Measurements from ENCODE around the gene FGD4. TPM values are rescaled to one million over a fixed set of nuclear protein-coding genes. Genes with fewer than 3 reads are reported as not detected.

FGD4 gene
- total RNA-seq, 4 donors from 2014 or later, result 22.1 to 56.7 (median 38.0) TPM

DNA sequence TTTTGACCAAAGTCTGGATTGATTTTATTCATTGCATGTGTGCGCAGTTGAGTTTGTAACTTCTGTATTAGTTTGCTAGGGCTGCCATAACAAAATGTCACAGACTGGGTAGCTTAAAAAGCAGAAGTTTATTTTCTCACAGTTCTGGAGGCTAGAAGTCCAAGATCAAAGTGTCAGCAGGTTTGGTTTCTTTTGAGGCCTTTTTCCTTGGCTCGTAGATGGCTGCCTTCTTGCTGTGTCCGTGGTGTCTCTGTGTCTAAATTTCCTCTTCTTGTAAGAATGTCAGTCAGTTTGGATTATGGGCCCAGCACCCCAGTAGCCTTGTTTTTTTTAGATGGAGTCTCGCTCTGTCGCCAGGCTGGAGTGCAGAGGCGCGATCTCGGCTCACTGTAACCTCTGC, 291.6 kb downstream of the FGD4 start:
- H3K4me3 ChIP-seq, result no peak overlapping the region
- no peak for ATAC-seq
- H3K4me1 ChIP-seq, result peaks cover 0 to 21% (median 3%) of the 10 kb centered on the region in 3 donors
- no peak for TF ChIP-seq POLR2A (IDR thresholded peaks at IDR 0.05)
- no peak overlapping the region for H3K27ac ChIP-seq
- H3K27me3 ChIP-seq, result no peaks in the 10 kb centered on the region
- H3K36me3 ChIP-seq, result no peaks in the 10 kb centered on the region
- no peaks in the 10 kb centered on the region for H3K9me3 ChIP-seq
- WGBS, 2 donors (ENCODE audit: low coverage in 1 of 2), result 93 to 100% methylated on average over 3 to 8 of the region's 8 CpGs

DNA sequence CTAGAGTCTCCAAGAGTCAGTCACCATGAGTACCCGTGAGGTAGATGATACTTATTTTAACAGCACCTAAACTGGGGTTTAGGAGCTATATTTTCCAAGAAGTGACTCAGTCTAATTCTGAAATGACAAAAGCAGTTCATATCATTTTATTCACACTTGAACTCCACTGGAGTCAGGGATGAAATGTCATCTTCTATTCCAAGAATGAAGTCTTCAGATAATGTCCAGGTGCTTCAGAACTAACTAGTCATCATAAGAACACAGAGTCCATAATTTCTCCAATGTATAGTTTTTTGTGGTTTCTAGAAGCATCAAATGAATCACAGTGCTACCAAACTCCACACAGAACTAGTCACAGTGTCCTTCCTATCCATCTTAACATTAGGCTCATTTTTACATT, 293.0 kb downstream of the FGD4 start:
- Histone ChIP-seq H3K27me3 (no peaks in the 10 kb centered on the region), H3K4me3 (no peak overlapping the region), H3K9me3 (no peaks in the 10 kb centered on the region), H3K27ac (no peak overlapping the region), H3K4me1 (peaks cover 0 to 21% (median 3%) of the 10 kb centered on the region in 3 donors), H3K36me3 (no peaks in the 10 kb centered on the region)
- 82 to 86% methylated on average over 1 of the region's 1 CpG for WGBS, 2 donors (ENCODE audit: low coverage in 1 of 2)
- no peak for TF ChIP-seq EP300 (IDR thresholded peaks at IDR 0.05)
- TF ChIP-seq, protein P1, sequence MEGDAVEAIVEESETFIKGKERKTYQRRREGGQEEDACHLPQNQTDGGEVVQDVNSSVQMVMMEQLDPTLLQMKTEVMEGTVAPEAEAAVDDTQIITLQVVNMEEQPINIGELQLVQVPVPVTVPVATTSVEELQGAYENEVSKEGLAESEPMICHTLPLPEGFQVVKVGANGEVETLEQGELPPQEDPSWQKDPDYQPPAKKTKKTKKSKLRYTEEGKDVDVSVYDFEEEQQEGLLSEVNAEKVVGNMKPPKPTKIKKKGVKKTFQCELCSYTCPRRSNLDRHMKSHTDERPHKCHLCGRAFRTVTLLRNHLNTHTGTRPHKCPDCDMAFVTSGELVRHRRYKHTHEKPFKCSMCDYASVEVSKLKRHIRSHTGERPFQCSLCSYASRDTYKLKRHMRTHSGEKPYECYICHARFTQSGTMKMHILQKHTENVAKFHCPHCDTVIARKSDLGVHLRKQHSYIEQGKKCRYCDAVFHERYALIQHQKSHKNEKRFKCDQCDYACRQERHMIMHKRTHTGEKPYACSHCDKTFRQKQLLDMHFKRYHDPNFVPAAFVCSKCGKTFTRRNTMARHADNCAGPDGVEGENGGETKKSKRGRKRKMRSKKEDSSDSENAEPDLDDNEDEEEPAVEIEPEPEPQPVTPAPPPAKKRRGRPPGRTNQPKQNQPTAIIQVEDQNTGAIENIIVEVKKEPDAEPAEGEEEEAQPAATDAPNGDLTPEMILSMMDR (IDR thresholded peaks at IDR 0.05), result no peak
- TF ChIP-seq POLR2AphosphoS5 (IDR thresholded peaks at IDR 0.05), result no peak
- TF ChIP-seq POLR2A (IDR thresholded peaks at IDR 0.05), result no peak
- no peak for ATAC-seq

DNA sequence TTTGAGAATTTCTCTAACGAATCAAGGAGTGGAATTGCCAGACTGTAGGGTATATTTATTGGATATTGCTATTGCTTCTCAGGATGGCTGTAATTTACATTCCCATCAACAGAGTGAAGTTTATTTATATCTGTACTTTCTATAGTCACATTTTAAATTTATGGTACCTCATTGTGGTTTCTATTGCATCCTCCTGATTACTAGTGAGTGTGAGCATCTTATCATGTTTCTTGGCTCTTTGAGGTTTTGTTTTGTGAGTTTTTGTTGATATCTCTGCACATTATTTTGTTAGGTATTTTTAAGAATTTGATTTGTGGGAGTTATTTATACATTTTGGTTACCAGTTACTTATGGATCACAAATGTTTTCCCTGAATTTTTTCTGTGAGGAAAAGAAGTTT, 293.7 kb downstream of the FGD4 start:
- no peak overlapping the region for H3K4me3 ChIP-seq
- H3K27me3 ChIP-seq, result no peaks in the 10 kb centered on the region
- H3K4me1 ChIP-seq, result peaks cover 0 to 21% (median 3%) of the 10 kb centered on the region in 3 donors
- no peak overlapping the region for H3K27ac ChIP-seq
- no peak for ATAC-seq
- WGBS, 2 donors (ENCODE audit: low coverage in 1 of 2), result 79 to 100% methylated on average over 1 of the region's 1 CpG
- no peak for TF ChIP-seq POLR2AphosphoS5 (IDR thresholded peaks at IDR 0.05)
- no peak for TF ChIP-seq EP300 (IDR thresholded peaks at IDR 0.05)
- TF ChIP-seq, protein P1 (IDR thresholded peaks at IDR 0.05), result no peak
- TF ChIP-seq POLR2A (IDR thresholded peaks at IDR 0.05), result no peak
- H3K36me3 ChIP-seq, result no peaks in the 10 kb centered on the region
- no peaks in the 10 kb centered on the region for H3K9me3 ChIP-seq

Small RNA genes within 50 kb of the gene (small RNA-seq; reads per million reads assigned to genes)
- 0 reads per million in 4 donors for gene RF00019
- gene RNU6-494P, result 0 reads per million in 4 donors
